OCI-LY3 (cell line): ENCODE measurements around the gene KIF6.

ENCODE experiments used
- H2AFZ ChIP-seq: fragments of 200-600, 300-600 bp; shearing (Covaris generic); 2 replicates; pipeline ENCODE4 v1.6.0; 2014; ENCODE audit warnings: antibody characterized with exemption, low read depth, low read length
- H3K27ac ChIP-seq: fragments of 200-600, 300-600 bp; sonication (generic); 2 replicates; pipeline ENCODE4 v1.5.1; 2014; ENCODE audit warnings: mild to moderate bottlenecking, low read length, moderate library complexity, mixed read lengths
- H3K27me3 ChIP-seq: fragments of 200-600, 300-600 bp; sonication (generic); 2 replicates; pipeline ENCODE4 v1.6.1; 2014; ENCODE audit warnings: low read depth, low read length, mixed read lengths
- H3K36me3 ChIP-seq: fragments of 200-600, 300-600 bp; sonication (generic); replicated peaks from 2 replicates; pipeline ENCODE3; 2014; ENCODE audit warnings: low read depth, low read length, mixed read lengths
- H3K4me1 ChIP-seq: fragments of 300-600, 200-600 bp; sonication (generic); 2 replicates; pipeline ENCODE4 v1.6.1; 2014; ENCODE audit warnings: low read length, mixed read lengths
- H3K4me2 ChIP-seq: fragments of 200-600, 300-600 bp; sonication (generic); 2 replicates; pipeline ENCODE4 v1.6.1; 2014; ENCODE audit warnings: low read length, mixed read lengths
- H3K4me3 ChIP-seq: fragments of 300-600, 200-600 bp; sonication (generic); 2 replicates; pipeline ENCODE4 v1.5.1; 2014; ENCODE audit warnings: antibody characterized with exemption, mild to moderate bottlenecking, low read length, moderate library complexity
- H3K79me2 ChIP-seq: fragments of 300-600, 200-600 bp; shearing (Covaris generic); 2 replicates; pipeline ENCODE4 v1.6.1; 2014; ENCODE audit warnings: mild to moderate bottlenecking, low read length, mixed read lengths
- H3K9ac ChIP-seq: fragments of 300-600, 200-600 bp; shearing (Covaris generic); 2 replicates; pipeline ENCODE4 v1.6.0; 2014; ENCODE audit warnings: mild to moderate bottlenecking, low read length, moderate library complexity
- H3K9me3 ChIP-seq: fragments of 200-600, 300-600 bp; shearing (Covaris generic); 2 replicates; pipeline ENCODE4 v1.6.1; 2014; ENCODE audit warnings: low read length, mixed read lengths; ENCODE audit not compliant: insufficient read depth
- H4K20me1 ChIP-seq: fragments of 200-600, 300-600 bp; sonication (generic); 2 replicates; pipeline ENCODE4 v1.6.1; 2016; ENCODE audit warnings: low read length, mixed read lengths; ENCODE audit not compliant: insufficient read depth
- EZH2phosphoT487 ChIP-seq: fragments of 200-600 bp; shearing (Covaris generic); IDR thresholded peaks from 2 replicates; pipeline ENCODE4 v1.6.1; 2018; ENCODE audit warnings: antibody characterized with exemption, mixed run types, low read depth
- TF ChIP-seq, protein P1 (sequence below): fragments of 200-600, 300-600 bp; sonication (generic); IDR thresholded peaks from 2 replicates; pipeline ENCODE4 v1.5.1; 2014; ENCODE audit warnings: antibody characterized with exemption, low read length, low read depth

KIF6 gene

DNA sequence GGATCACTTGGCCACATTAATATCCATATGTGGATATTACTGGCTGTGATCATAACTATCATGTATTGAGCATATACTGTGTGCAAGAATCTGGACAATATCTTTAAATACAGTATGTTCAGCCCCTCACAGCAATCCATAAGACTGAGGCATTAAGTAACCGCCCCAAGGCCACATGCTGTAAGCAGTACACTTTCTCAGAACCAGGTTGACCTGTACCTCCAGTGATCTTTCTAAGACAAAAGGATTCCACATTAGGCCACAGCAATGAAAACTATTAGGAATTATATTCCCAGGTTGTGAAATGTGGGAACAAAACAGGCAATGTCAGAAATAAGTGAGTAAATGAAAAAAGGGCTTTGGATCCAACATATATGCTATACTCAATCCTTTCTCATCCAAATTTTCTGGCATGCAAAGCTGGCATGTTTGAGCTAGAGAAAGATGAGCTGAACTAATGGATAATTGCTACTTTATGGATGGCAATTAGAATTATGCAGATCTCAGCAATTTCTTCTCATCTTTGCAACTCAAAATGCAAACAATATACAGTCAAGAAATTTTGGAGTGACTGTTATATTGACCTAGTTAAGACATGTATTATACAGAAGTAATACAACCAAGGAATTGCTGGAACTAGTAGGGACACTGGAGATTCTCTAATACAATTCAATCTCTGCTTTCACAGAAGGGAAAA, 86.9 kb downstream of the KIF6 start:
- peaks cover 12% of the 10 kb centered on the region for H3K4me1 ChIP-seq
- TF ChIP-seq, protein P1, sequence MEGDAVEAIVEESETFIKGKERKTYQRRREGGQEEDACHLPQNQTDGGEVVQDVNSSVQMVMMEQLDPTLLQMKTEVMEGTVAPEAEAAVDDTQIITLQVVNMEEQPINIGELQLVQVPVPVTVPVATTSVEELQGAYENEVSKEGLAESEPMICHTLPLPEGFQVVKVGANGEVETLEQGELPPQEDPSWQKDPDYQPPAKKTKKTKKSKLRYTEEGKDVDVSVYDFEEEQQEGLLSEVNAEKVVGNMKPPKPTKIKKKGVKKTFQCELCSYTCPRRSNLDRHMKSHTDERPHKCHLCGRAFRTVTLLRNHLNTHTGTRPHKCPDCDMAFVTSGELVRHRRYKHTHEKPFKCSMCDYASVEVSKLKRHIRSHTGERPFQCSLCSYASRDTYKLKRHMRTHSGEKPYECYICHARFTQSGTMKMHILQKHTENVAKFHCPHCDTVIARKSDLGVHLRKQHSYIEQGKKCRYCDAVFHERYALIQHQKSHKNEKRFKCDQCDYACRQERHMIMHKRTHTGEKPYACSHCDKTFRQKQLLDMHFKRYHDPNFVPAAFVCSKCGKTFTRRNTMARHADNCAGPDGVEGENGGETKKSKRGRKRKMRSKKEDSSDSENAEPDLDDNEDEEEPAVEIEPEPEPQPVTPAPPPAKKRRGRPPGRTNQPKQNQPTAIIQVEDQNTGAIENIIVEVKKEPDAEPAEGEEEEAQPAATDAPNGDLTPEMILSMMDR, result no peak
- no peak for TF ChIP-seq EZH2phosphoT487
- no peak overlapping the region for H3K9ac ChIP-seq
- H3K36me3 ChIP-seq, result no peaks in the 10 kb centered on the region
- H3K9me3 ChIP-seq, result no peaks in the 10 kb centered on the region
- H2AFZ ChIP-seq, result no peak overlapping the region
- no peaks in the 10 kb centered on the region for H3K27me3 ChIP-seq
- no peaks in the 10 kb centered on the region for H4K20me1 ChIP-seq
- no peak overlapping the region for H3K4me2 ChIP-seq
- H3K79me2 ChIP-seq, result no peaks in the 10 kb centered on the region
- H3K27ac ChIP-seq, result no peak overlapping the region
- no peak overlapping the region for H3K4me3 ChIP-seq

DNA sequence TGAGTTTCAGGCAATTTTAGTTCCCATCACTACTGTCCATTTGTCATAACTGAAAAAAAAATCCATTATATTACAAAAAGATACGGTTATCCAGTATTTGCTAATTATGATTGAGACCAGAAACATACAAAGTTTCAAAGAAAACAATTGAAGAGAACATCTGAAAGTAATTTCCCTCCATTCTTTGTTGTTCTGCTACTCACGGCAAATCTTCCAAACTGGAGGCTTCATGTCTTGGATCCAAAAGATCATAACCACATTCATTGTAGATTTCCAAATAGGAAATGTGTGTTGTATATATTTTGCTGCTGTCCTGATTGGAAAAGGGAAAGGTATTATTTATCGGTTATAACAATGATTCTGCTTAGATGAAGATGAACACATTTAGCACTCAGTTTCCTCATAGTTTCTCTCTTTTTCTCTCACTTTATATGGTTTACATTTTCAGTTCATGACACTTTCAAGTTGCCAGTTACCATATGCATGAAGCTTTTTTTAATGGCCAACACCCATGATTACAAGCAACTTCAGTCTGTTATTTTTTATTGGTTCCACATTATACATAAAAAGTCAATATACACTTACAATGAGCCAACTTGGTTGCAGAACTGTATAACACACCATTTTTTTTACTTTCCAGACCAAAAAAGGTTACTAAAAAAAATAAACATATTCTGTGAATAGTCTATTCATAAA, 90.4 kb downstream of the KIF6 start:
- no peak overlapping the region for H3K27ac ChIP-seq
- no peaks in the 10 kb centered on the region for H4K20me1 ChIP-seq
- H3K4me3 ChIP-seq, result no peak overlapping the region
- H3K27me3 ChIP-seq, result no peaks in the 10 kb centered on the region
- H2AFZ ChIP-seq, result no peak overlapping the region
- H3K36me3 ChIP-seq, result no peaks in the 10 kb centered on the region
- no peaks in the 10 kb centered on the region for H3K9me3 ChIP-seq
- TF ChIP-seq, protein P1, result no peak
- no peak for TF ChIP-seq EZH2phosphoT487
- peaks cover 19% of the 10 kb centered on the region for H3K4me1 ChIP-seq
- no peaks in the 10 kb centered on the region for H3K79me2 ChIP-seq
- no peak overlapping the region for H3K4me2 ChIP-seq
- no peak overlapping the region for H3K9ac ChIP-seq

DNA sequence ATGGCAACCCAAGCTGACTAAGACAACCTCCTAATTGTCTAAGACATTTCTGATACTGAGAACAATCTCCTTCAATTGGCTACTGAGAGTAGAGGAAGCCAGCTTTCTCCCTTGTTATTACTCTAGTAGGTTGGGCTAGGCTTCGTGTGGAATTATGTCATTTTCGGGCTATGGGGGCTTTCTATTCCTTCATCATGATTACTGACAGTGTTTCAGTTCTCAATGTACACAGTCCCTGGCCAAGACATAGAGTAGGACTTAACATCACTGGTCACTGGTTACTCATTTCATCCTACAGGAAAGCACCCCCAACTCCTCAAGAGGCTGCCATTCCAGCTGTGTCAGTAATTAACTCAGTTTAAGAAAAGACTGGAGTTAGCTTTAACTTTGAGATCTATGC, 100.0 kb downstream of the KIF6 start:
- no peaks in the 10 kb centered on the region for H3K79me2 ChIP-seq
- H3K9ac ChIP-seq, result no peak overlapping the region
- H3K27me3 ChIP-seq, result no peaks in the 10 kb centered on the region
- no peaks in the 10 kb centered on the region for H3K4me1 ChIP-seq
- H4K20me1 ChIP-seq, result no peaks in the 10 kb centered on the region
- H3K27ac ChIP-seq, result no peak overlapping the region
- H3K36me3 ChIP-seq, result no peaks in the 10 kb centered on the region
- H3K4me2 ChIP-seq, result no peak overlapping the region
- no peaks in the 10 kb centered on the region for H3K9me3 ChIP-seq
- no peak overlapping the region for H2AFZ ChIP-seq
- no peak overlapping the region for H3K4me3 ChIP-seq
- TF ChIP-seq, protein P1, result no peak
- TF ChIP-seq EZH2phosphoT487, result no peak

DNA sequence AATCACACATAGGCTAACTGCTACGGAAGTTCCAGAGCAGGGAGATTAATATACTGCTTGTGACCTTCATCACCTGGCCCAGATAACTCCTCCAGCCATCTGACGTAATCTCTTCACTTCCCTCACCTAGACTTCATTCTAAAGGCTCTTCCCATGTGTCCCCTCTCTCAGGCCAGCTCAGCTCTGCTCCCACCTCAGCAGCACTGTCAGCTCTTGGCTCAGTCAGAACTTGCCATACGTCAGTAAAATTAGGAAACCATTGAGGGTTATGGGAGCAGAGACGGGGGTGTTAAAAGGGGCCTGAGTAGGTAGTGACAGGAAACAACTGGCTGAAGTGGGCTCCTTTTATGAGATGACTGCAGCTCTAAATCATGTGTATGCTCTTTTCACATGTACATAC, 101.5 kb downstream of the KIF6 start:
- H3K4me3 ChIP-seq, result no peak overlapping the region
- H3K4me2 ChIP-seq, result no peak overlapping the region; the same call in 1 of the 2 replicates
- H3K27me3 ChIP-seq, result no peaks in the 10 kb centered on the region
- no peak overlapping the region for H2AFZ ChIP-seq
- TF ChIP-seq, protein P1, result no peak
- TF ChIP-seq EZH2phosphoT487, result no peak
- H4K20me1 ChIP-seq, result no peaks in the 10 kb centered on the region
- H3K27ac ChIP-seq, result no peak overlapping the region
- H3K9ac ChIP-seq, result no peak overlapping the region
- no peaks in the 10 kb centered on the region for H3K36me3 ChIP-seq
- H3K4me1 ChIP-seq, result no peaks in the 10 kb centered on the region
- no peaks in the 10 kb centered on the region for H3K79me2 ChIP-seq
- no peaks in the 10 kb centered on the region for H3K9me3 ChIP-seq
